Measurements from ENCODE around the gene ZBTB20.

DNA sequence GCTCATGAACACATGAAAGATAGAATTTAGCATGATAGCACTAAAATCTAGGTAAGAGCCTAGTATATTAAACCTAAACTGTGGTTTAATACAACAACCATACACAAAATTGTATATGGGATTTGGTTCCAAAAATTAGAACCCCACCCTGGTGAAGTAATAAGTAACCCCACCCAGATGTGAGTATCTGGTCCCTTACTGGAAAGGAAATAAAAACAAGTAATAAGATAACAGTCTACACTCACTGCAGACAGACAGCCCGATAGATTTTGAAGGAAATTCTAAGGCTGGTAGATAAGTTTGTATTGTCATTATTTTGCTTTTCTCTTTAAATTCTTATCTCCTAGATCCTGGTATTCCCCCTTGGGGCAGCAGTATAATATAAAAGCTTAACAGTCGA lies 184.9 kb downstream of the ZBTB20 start:
- TF ChIP-seq, protein P1, sequence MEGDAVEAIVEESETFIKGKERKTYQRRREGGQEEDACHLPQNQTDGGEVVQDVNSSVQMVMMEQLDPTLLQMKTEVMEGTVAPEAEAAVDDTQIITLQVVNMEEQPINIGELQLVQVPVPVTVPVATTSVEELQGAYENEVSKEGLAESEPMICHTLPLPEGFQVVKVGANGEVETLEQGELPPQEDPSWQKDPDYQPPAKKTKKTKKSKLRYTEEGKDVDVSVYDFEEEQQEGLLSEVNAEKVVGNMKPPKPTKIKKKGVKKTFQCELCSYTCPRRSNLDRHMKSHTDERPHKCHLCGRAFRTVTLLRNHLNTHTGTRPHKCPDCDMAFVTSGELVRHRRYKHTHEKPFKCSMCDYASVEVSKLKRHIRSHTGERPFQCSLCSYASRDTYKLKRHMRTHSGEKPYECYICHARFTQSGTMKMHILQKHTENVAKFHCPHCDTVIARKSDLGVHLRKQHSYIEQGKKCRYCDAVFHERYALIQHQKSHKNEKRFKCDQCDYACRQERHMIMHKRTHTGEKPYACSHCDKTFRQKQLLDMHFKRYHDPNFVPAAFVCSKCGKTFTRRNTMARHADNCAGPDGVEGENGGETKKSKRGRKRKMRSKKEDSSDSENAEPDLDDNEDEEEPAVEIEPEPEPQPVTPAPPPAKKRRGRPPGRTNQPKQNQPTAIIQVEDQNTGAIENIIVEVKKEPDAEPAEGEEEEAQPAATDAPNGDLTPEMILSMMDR (IDR thresholded peaks at IDR 0.05 in 8 of 11, conservative IDR thresholded peaks at IDR 0.05 in 3 of 11), result no peak
- TF ChIP-seq POLR2A (IDR thresholded peaks at IDR 0.05), result no peak

All from spleen (tissue), 7 donors.